HG03521 (cell line): ENCODE results near the gene FBXO34.
"Not testable (repeated sequence)": the region's sequence is repeated elsewhere in the genome, so short reads cannot be mapped to it uniquely, and the experiment has no call there.

Experiments used
- ATAC-seq: cut with Tn5 transposase; IDR thresholded peaks from one replicate; pipeline ENCODE4 v1.9.1; 2021; ENCODE audit warnings: mild to moderate bottlenecking, moderate library complexity; ENCODE audit not compliant: unreplicated experiment

The FBXO34 gene

DNA sequence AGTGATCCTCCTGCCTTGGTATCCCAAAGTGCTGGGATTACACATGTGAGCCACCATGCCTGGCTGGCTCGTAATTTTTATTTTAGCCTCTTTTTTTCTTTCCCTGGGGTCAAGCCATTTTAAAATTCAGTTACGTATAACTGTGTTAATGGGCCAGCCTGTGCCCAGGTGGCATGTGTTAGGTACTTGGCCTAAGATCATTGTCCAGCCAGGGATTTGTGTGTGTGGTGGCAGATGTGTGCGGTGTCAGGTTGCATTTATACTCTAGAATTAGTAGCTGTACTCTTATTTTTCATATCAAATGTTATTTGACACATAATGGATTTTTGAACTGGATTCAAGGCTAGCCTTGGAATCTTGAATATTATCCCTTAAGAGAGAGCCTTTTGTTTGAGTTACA is 69.3 kb downstream of the FBXO34 start:
- ATAC-seq: no peak

DNA sequence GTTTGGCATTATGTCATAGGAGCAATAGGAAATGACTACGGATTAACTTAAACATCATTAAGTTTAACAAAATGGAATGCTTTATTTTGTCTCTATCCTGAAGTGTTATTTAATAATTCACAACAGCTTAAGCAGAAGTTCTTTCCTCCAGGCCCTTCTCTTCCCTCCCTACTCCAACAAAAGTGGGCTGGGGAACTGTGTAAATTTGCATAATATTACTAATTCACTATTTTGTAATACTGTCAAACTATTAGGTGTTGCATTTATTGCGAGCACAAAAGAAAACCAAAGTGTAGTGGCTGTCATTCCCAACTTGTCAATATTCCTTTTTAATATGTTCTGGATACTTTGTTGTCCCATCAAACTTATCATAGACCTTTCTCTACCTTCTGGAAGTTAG is 70.6 kb downstream of the FBXO34 start:
- no peak for ATAC-seq

DNA sequence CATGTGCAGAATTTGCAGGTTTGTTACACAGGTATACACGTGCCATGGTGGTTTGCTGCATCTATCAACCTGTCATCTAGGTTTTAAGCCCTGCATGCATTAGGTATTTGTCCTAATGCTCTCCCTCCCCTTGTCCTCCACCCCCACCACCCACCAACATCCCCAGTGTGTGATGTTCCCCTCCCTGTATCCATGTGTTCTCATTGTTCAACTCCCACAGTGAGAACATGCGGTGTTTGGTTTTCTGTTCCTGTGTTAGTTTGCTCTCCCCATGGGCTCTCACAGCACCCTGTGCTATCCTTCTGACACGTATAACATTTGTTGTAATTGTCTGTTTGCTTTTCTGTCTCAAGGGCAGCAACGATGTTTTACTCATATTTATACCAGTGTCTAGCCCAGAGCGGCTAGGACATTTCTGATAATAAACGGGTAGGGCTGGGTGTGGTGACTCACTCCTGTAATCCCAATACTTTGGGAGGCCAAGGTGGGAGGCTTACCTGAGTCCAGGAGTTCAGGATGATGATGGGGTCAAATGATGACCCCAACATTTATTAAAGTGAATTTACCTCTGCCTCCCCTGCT is 73.5 kb downstream of the FBXO34 start:
- ATAC-seq: not testable (repeated sequence)

DNA sequence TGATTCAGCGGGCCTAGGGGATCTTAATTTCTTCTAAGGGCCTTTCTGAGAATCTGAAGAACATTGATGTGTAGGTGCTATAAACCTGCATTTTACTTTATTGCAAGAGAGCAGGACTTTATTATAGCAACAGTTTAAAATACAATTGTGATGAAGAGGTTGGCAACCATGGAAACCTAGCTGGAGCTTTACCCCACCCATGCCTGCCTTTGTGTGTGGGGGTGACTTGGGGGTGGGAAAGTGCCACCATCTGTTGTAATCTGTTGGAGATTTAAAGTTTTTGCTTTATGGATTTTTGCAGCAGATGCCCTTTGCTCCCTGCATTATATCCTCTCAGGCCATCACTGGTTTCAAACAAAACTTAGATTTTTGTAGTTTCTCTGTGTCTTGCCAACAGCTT is 75.8 kb downstream of the FBXO34 start:
- no peak for ATAC-seq

DNA sequence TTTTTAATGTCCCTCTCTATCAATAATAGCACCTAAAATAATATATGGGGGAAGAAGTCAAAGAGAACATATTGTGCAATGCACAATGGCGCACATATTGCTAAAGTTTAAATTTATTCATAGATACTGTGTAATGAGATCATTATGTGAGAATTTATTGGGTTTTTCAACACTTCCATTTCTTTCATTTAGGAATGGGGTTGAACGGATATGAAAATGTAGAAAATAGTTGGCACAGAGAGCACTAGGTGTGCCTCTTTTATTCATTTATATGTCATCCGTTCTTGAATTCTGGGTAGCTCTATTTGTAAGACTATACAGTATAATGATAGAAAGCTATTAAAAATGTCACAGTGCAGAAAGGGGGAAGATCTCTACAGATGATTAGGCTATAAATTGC is 76.5 kb downstream of the FBXO34 start:
- ATAC-seq: no peak

DNA sequence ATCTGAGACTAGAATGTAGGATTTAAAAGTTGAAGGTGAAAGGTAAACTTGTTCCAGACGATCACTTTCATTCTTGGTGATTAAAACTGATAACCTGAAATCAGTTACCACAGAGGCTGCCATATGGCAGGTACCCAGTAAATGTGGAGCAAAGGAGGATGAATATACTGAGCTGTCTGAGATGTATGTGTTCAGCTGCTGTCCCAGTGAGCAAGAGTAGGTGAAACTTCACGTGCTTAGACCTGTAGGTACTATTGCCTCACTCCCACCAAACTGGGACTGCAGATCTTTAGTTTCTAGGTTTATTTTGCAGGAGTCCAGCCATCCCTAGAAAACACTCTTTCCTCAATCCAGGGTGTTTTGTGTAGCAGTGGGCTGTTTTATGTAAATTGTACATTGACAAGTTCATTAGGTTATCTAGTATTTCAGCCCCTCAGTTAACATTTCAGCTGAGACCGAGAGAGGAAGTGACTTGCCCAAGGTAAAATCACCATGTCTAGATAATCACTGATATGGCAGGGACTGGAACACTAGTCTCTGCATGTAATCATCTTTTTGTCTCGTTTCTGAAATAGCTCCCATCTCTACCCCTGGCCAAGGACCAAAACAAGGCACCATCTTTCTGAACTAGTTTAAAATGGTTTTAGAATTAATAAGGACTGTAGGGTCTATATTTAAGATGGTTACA is 77.7 kb downstream of the FBXO34 start:
- no peak for ATAC-seq

DNA sequence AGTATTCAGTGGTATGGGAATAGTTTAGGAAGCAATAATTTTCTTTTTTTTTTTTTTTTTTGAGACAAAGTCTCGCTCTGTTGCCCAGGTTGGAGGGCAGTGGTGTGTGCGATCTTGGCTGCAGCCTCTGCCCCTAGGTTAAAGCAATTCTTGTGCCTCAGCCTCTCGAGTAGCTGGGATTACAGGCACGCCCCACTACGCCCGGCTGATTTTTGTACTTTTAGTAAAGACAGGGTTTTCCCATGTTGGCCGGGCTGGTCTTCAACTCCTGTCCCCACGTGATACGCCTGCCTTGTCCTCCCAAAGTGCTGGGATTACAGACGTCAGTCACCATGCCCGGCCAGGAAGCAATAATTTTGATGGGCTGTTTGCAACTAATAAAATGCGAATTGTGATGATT is 78.3 kb downstream of the FBXO34 start:
- no peak for ATAC-seq

DNA sequence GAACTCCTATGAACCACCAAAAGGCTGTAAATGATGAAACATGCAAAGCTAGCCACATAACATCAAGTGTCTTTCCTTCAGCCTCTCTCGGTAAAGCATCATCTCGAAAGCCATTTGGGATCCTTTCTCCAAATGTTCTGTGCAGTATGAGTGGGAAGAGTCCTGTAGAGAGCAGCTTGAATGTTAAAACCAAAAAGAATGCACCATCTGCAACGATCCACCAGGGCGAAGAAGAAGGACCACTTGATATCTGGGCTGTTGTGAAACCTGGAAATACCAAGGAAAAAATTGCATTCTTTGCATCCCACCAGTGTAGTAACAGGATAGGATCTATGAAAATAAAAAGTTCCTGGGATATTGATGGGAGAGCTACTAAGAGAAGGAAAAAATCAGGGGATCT is 79.2 kb downstream of the FBXO34 start:
- no peak for ATAC-seq

DNA sequence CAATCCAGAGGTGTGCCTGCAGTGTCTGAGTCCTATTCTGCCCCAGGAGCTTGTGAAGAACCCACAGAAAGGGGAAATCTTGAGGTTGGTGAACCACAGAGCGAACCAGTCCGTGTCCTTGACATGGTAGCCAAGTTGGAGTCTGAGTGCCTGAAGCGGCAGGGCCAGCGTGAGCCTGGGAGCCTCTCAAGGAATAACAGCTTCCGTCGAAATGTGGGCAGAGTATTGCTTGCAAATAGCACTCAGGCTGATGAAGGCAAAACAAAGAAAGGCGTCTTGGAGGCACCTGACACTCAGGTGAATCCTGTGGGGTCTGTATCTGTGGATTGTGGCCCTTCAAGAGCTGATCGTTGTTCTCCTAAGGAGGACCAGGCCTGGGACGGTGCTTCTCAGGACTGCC is 79.9 kb downstream of the FBXO34 start:
- no peak for ATAC-seq

DNA sequence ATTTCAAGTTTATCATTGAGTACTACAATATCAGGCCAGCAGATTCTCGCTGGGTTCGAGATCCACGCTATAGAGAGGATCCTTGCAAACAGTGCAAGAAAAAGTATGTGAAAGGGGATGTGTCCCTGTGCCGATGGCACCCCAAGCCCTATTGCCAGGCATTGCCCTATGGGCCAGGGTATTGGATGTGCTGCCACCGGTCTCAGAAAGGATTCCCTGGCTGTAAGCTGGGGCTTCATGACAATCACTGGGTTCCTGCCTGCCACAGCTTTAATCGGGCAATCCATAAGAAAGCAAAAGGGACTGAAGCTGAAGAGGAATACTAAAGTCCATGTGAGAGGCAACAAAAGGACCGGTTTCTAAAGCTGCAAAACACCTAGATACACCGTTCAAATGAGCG is 81.0 kb downstream of the FBXO34 start:
- ATAC-seq: no peak

DNA sequence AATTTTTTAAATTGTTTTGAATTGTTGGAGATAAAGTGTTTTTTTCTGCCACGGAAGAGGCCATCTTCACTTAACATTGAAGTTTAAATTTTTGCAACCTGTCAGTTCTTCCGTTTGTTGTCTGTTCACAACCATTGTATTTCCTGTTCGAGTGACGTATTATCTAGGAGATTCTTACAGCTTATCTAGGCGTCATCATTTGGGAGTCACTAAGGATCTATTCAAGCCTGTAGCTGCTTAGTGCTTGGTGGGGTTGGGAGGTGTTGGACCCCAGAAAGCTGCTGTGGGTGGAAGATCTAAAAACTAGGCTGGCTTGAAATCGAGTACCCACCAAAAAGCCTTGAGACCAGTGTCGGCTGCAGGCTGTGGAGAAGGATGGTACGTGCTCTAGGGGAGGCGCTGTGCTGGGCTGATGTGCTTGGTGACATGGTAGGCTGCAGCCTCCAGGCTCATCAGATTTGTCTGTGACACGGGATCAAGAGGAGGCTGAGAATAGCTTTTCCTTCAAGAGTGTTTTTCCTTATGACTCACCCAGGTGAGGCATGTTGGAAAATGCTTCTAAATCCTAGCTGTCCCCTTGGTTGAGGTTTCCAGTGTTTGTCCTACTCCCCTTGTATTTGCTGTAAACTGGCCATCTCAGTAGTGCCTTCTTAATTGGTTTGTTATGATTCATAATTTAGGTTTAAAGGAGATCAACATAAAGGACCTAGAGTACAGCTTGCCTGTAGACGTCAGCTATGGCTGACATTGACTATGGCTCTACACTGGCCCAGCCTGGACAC is 82.7 kb downstream of the FBXO34 start:
- no peak for ATAC-seq

DNA sequence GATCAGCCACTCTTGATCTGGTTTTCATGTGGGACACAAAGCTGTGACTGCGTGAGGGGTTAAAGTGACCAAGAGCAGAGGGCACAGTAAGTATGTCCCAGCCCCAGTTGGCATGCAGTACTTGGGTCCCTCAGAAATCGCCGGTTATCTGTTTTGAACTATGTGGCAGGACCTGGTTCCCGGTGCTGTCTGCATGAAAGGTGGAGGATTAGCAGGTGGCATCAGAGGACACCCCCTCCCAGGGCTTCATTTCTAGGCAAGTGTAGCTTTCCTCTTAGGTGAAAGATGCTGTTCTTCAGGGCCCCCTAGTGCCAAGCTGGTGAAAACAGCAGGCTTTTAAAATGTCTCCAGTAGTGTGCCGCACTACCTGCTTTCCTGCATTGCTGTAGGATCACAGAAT is 83.3 kb downstream of the FBXO34 start:
- no peak for ATAC-seq

DNA sequence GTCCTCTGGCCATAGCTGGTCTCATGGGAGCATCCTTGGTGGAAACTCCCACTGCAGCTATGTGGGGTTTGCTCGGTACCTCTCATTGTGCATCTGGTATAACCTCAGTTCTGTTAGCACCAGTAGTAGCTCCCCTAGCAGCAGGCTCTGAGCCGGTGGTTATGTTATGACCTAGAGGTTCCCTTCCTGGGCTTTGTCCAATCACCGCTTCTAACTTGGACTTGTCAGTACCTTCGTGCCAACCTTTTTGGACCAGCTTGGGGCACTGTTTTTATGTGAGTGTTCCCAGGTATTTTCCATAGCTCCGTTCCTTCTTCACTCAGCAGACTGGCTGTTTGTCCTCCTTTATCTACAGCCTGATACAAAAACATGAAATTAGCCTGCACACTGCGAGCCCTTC is 84.7 kb downstream of the FBXO34 start:
- no peak for ATAC-seq

DNA sequence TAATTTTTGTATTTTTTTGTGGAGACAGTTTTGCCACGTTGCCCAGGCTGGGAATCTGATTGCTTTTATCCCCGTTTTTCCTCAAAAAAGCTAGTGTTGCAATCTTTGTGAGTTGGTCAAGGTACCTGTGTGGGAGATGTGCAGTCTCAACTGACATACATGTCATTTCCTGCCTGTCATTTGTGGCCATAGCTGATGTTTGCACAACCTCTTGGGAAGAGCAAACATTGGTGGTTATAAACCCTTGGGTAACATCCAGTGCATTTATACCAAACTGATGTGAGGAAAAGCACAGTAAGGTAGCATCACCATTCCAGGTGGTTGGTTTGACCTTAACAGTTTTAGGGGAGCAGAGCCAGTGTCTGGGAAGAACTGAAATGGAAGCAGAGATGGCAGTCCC is 85.7 kb downstream of the FBXO34 start:
- no peak for ATAC-seq

DNA sequence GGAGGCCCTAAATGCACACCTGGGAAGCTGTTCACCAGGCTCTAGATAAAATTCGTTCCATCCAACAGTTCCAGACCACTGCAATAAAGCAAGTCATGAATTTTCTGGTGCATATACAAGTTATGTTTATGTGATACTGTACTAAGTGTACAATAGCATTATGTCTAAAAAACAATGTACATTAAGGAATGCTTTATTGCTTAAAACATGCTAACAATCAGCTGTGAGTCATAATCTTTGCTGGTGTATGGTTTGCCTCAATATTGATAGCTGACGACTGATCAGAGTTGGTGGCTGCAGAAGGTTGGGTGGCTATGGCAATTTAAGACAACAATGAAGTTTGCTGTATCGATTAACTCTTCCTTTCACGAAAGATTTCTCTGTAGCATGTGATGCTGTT is 88.1 kb downstream of the FBXO34 start:
- ATAC-seq: no peak

DNA sequence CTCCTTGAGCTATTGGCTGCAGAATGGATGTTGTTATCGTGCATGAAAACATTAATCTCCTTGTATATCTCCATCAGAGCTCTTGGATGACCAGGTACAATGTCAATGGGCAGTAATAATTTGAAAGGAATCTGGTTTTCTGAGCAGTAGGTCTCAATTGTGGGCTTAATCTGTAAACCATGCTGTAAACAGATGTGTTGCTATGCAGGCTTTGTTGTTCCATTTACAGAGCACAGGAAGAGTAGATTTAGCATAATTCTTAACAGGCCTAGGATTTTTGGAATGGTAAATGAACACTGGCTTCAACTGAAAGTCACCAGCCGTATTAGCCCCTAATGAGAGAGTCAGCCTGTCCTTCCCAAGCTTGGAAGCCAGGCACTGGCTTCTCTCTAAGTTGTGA is 90.0 kb downstream of the FBXO34 start:
- ATAC-seq: no peak

DNA sequence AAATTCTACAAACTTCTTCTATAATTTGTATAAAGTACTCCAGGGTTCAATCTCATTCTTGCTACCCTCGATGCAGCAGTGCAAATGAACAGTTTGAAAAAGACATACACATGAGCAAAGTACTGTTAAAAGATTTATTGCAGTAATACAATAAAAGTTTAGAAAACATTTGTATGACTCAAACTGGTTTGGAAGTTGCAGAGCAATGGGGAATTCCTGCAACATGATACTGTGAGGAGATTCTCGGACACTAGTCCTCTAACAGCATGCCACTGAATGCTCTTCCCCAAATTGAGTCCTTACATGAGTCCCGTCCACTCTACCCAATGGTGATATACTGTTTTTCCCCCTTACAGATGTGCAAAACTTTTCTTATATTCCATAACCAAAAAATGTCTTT is 95.0 kb downstream of the FBXO34 start:
- ATAC-seq: no peak

DNA sequence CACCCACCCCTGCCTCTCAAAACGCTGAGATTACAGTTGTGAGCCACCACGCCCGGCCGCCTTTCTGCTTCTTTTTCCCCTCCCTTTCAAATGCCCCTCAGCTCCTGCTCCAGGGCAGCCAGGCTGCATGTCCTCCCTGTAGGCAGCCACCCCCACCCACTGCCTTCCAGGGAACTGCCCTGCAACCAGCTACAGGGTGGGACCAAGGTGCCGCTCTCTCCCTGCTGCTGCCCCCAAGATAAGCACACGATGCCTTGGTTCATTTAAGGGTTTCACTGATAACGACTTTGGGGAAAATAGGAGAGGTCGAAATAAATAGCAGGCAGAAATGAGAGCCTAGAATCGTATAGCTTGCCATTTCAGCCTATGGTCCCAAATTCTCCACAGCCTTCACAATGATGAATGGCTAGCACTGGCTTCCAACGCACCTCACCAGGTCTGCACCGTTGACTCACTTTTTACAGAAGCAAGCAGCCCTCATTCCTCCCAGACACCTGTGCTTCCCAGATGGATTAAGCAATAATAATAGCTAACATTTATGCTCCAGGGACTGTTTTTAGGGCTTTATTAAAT is 99.7 kb downstream of the FBXO34 start:
- no peak for ATAC-seq

DNA sequence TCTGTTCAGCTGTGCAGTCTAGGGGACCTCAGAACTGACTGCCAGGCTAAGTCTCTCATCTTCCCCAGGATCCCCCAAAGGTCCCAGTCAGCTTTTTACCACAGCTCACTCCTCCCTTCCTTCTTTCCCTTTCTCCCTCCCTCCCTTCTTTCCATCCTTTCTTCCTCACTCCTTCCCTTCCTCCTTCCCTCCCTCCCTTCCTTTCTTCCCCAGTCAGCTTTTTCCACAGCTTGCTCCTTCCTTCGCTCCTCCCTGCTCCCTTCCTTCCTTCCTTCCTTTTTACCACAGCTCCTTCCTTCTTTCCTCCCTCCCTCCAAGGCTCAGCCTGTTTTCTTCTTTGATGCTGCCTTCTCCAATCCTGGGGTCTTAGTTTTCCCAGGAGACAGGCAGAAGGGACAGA is 101.2 kb downstream of the FBXO34 start:
- no peak for ATAC-seq

DNA sequence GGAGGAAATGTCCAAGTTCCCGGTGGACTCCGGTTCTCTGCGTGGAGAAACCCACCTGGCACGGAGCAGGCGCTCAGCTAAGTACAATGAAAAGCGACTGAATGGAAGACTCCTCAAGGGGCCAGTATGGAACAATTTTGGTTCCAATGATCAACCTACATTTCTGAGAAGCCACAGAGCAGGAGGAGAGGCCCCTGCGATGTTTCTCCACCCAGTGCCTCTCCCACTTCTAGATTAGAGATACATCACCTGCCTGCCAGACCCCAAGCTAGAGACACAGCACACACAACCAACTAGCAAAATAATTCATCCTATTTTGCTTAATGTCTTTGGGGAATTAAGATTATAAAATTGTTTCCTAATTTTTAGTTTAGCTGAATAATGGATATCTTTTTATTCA is 101.6 kb downstream of the FBXO34 start:
- no peak for ATAC-seq

DNA sequence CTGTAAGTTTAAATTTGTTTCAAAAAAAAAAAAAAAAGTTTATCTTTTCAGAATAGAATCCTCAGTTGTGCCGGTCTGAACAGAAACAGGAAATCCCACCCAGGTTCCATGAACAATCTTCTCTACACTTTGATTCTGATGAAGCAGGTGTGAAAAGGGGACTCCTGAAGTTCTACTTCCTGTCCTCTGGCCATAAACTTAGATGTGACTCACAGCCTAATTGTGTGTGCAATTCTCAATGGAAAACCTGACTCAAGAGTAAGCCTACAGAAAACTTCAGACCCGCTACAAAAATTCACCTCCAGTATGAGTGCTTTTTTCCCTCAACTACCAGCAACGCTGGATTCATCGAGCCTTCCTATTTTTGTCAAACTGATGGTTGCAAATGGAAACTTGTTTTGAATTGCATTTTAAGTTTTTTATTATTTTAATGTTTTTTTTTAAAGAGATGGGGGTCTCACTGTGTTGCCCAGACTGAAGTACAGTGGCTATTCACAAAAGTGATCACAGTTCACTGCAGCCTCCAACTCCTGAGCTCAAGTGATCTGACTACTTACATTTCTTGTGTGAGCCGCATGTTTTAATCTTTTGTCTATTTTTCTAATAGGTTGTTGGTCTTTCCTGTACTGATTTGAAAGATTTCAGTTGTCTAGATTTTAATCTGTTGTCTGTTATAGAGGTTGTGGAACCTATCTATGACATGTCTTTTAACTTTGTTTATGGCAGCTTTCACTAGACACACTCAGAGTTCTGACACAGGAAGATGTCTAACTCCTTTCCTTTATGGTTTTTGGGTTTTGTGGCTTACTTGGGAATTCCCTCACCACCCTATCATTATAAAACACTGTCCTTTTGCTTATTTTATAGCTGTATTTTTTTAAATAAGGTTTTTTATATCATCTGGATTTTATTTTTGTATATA is 102.8 kb downstream of the FBXO34 start:
- no peak for ATAC-seq
